IMR-90 (cell line): ENCODE results near the gene ZBTB46. TPM values are rescaled to one million over a fixed set of nuclear protein-coding genes. Genes with fewer than 3 reads are reported as not detected.

ENCODE experiments used
- ATAC-seq: fragments of 200-7000 bp; cut with Tn5 transposase; 2 replicates; pipeline ENCODE4 v1.9.1; 2020; ENCODE audit warnings: low read depth, mild to moderate bottlenecking, moderate library complexity
- BruUV-seq: library from RNA; stranded (reverse); fragments of 400-500 nt; replicated peaks from 2 replicates; lab custom pipeline; 2021; lab: Mats Ljungman, UMichigan
- CTCF ChIA-PET: fragments of 300-600 bp; formaldehyde crosslinking; extraction: SDS; loops from one replicate; lab custom pipeline; 2021; ENCODE audit warnings: antibody characterized with exemption; lab: Yijun Ruan, JAX
- POLR2A ChIA-PET: fragments of 300-600 bp; sonication (Branson Sonifier 250); formaldehyde crosslinking; loops from one replicate; lab custom pipeline; 2022; ENCODE audit warnings: antibody characterized with exemption; ENCODE audit not compliant: unreplicated experiment; lab: Charles Lee
- DNase-seq: peaks from one replicate; pipeline ENCODE4 v3.0.0; 2013
- H2AFZ ChIP-seq: replicated peaks from 2 replicates; pipeline ENCODE3; 2013; ENCODE audit warnings: low read length, mild to moderate bottlenecking; ENCODE audit not compliant: poor library complexity
- H2AK5ac ChIP-seq: 2 replicates; pipeline ENCODE4 v1.6.1; 2013; ENCODE audit warnings: low read depth, low read length, inconsistent platforms
- H2AK9ac ChIP-seq: replicated peaks from 2 replicates; pipeline ENCODE3; 2013; ENCODE audit warnings: mild to moderate bottlenecking, low read depth, low read length, moderate library complexity; ENCODE audit not compliant: poor library complexity
- H2BK120ac ChIP-seq: 2 replicates; pipeline ENCODE4 v1.6.1; 2013; ENCODE audit warnings: low read depth, low read length, inconsistent platforms
- H2BK15ac ChIP-seq: 3 replicates; pipeline ENCODE4 v1.6.1; 2013; ENCODE audit warnings: low read depth, low read length, inconsistent platforms
- H2BK20ac ChIP-seq: 2 replicates; pipeline ENCODE4 v1.6.1; 2013; ENCODE audit warnings: low read depth, mild to moderate bottlenecking, inconsistent platforms, low read length, moderate library complexity
- H2BK5ac ChIP-seq: 2 replicates; pipeline ENCODE4 v1.6.1; 2013; ENCODE audit warnings: mild to moderate bottlenecking, low read depth, low read length, inconsistent platforms; ENCODE audit not compliant: poor library complexity, severe bottlenecking
- H3K14ac ChIP-seq: replicated peaks from 2 replicates; pipeline ENCODE4 v1.6.1; 2013; ENCODE audit warnings: low read depth, low read length, inconsistent platforms
- H3K18ac ChIP-seq: 2 replicates; pipeline ENCODE4 v1.6.1; 2013; ENCODE audit warnings: low read depth, low read length, control low read depth
- H3K23ac ChIP-seq: 2 replicates; pipeline ENCODE4 v1.6.1; 2013; ENCODE audit warnings: low read depth, low read length, inconsistent platforms
- H3K27ac ChIP-seq: 2 replicates; pipeline ENCODE4 v1.5.1; 2013; ENCODE audit warnings: mild to moderate bottlenecking, control low read depth, low read length; ENCODE audit not compliant: insufficient read depth
- H3K27me3 ChIP-seq: 2 replicates; pipeline ENCODE4 v1.6.1; 2013; ENCODE audit warnings: low read length; ENCODE audit not compliant: control insufficient read depth, insufficient read depth
- H3K36me3 ChIP-seq: 2 replicates; pipeline ENCODE4 v1.6.1; 2013; ENCODE audit warnings: low read length, mixed read lengths; ENCODE audit not compliant: control insufficient read depth, insufficient read depth
- H3K4ac ChIP-seq: 2 replicates; pipeline ENCODE4 v1.6.1; 2013; ENCODE audit warnings: low read depth, low read length, inconsistent platforms
- H3K4me1 ChIP-seq: 2 replicates; pipeline ENCODE4 v1.6.1; 2013; ENCODE audit warnings: low read length, mixed read lengths; ENCODE audit not compliant: control insufficient read depth, insufficient read depth
- H3K4me2 ChIP-seq: 2 replicates; pipeline ENCODE4 v1.6.1; 2013; ENCODE audit warnings: low read depth, mild to moderate bottlenecking, control low read depth, low read length, moderate library complexity
- H3K4me3 ChIP-seq: 2 replicates; pipeline ENCODE4 v1.5.1; 2013; ENCODE audit warnings: low read depth, mild to moderate bottlenecking, control low read depth, low read length, moderate library complexity; ENCODE audit not compliant: insufficient read depth
- H3K56ac ChIP-seq: 2 replicates; pipeline ENCODE4 v1.6.1; 2013; ENCODE audit warnings: low read length, inconsistent platforms; ENCODE audit not compliant: insufficient read depth; ENCODE audit errors: extremely low read depth
- H3K79me1 ChIP-seq, 2 experiments: 2 replicates each; pipeline ENCODE4 v1.6.1; 2013; ENCODE audit warnings: low read length in 2 of 2, inconsistent platforms in 1 of 2, low read depth in 1 of 2
- H3K9ac ChIP-seq: 2 replicates; pipeline ENCODE4 v1.6.1; 2013; ENCODE audit warnings: low read depth, low read length, control low read depth
- H3K9me1 ChIP-seq: 2 replicates; pipeline ENCODE4 v1.6.1; 2013; ENCODE audit warnings: low read length, inconsistent platforms; ENCODE audit not compliant: insufficient read depth
- H3K9me3 ChIP-seq: 2 replicates; pipeline ENCODE4 v1.6.1; 2013; ENCODE audit warnings: low read length; ENCODE audit not compliant: control insufficient read depth, insufficient read depth
- H4K20me1 ChIP-seq: 2 replicates; pipeline ENCODE4 v1.6.1; 2013; ENCODE audit warnings: low read length, inconsistent platforms; ENCODE audit not compliant: insufficient read depth
- H4K5ac ChIP-seq: 2 replicates; pipeline ENCODE4 v1.6.1; 2013; ENCODE audit warnings: mild to moderate bottlenecking, low read depth, low read length, control low read depth
- H4K8ac ChIP-seq, 2 experiments: 2 replicates each; pipeline ENCODE4 v1.6.1; 2013; ENCODE audit warnings: low read depth in 2 of 2, low read length in 2 of 2, control low read depth in 1 of 2, inconsistent platforms in 1 of 2
- H4K91ac ChIP-seq: 2 replicates; pipeline ENCODE4 v1.6.1; 2013; ENCODE audit warnings: low read depth, low read length, inconsistent platforms; ENCODE audit not compliant: insufficient read depth
- BHLHE40 ChIP-seq: fragments of 150-350 bp; IDR thresholded peaks from 2 replicates; pipeline ENCODE4 v1.6.1; 2016; ENCODE audit warnings: mild to moderate bottlenecking, low read depth, low read length
- CHD1 ChIP-seq: IDR thresholded peaks from 2 replicates; pipeline ENCODE4 v1.6.1; 2012; ENCODE audit warnings: low read depth, low read length, improper control_type of control experiment
- CTCF ChIP-seq: conservative IDR thresholded peaks from 2 replicates; pipeline ENCODE4 v1.5.1; 2012; ENCODE audit warnings: mild to moderate bottlenecking, low read depth, low read length, improper control_type of control experiment
- NFE2L2 ChIP-seq: fragments of 150-350 bp; IDR thresholded peaks from 2 replicates; pipeline ENCODE4 v1.6.1; 2016; ENCODE audit warnings: low read depth, mild to moderate bottlenecking, low read length
- RAD21 ChIP-seq: IDR thresholded peaks from 2 replicates; pipeline ENCODE4 v1.6.1; 2012; ENCODE audit warnings: low read length, improper control_type of control experiment
- RFX5 ChIP-seq: IDR thresholded peaks from 2 replicates; pipeline ENCODE4 v1.8.0; 2012; ENCODE audit warnings: low read depth, mild to moderate bottlenecking, low read length, moderate library complexity
- SMC3 ChIP-seq: fragments of 150-350 bp; IDR thresholded peaks from 2 replicates; pipeline ENCODE4 v1.6.1; 2016; ENCODE audit warnings: low read depth, mild to moderate bottlenecking, antibody characterized with exemption, low read length, moderate library complexity
- USF2 ChIP-seq: fragments of 150-350 bp; IDR thresholded peaks from 2 replicates; pipeline ENCODE4 v1.6.1; 2017; ENCODE audit warnings: mild to moderate bottlenecking, antibody characterized with exemption, low read length, low read depth
- WGBS, 2 experiments: methylation state at CpG; one replicate each; pipeline versions ENCODE4 v1.1.5 to v1.1.7; 2013; ENCODE audit warnings: missing lambda C conversion rate in 2 of 2; ENCODE audit not compliant: insufficient read length in 1 of 2; ENCODE audit errors: extremely low coverage in 2 of 2; 5-methylcytosine and 5-hydroxymethylcytosine counted together
- dilution Hi-C: fragments of 300-500 bp; cut with HindIII; formaldehyde crosslinking; loops from one replicate; pipeline ENCODE4 v1.14.3; 2018; ENCODE audit warnings: low sequenced_read_pairs; ENCODE audit not compliant: unreplicated experiment
- in situ Hi-C: fragments of 300-500 bp; cut with MboI; formaldehyde crosslinking; loops from 3 replicates; pipeline ENCODE4 v1.14.3; 2019; ENCODE audit warnings: low sequenced_read_pairs, inconsistent platforms, mixed read lengths
- intact Hi-C: fragments of 100-400 bp; cut with micrococcal nuclease; formaldehyde crosslinking; loops from 2 replicates; pipeline ENCODE4 v1.10.0; 2022
- polyA plus RNA-seq, 3 experiments: library from polyadenylated mRNA; depleted of rRNA; stranded (reverse); fragments of >200 nt; gene quantifications; 2 replicates each; pipeline ENCODE4 v1.2.3, GENCODE V29; 2012; ENCODE audit warnings: low replicate concordance in 1 of 3
- total RNA-seq: library from RNA; depleted of rRNA; stranded (reverse); fragments of >200 nt; gene quantifications from 2 replicates; pipeline ENCODE4 v1.2.3, GENCODE V29; 2012

The ZBTB46 gene
- total and polyA plus RNA-seq, 2 of the 4 experiments (the other 2 are of a cell fraction), result 4.2 to 14.9 TPM

- Histone ChIP-seq H3K18ac (no peak overlapping the region), H3K4ac (peak overlapping the region; percentile 97), H2BK15ac (0 out of 3 replicates have a peak overlapping the region, but pooled peaks have one; percentile 45), H3K23ac (peak overlapping the region; percentile 75; the same call in 1 of the 2 replicates), H3K56ac (0 out of 2 replicates have a peak overlapping the region, but pooled peaks have one; percentile 87), H2AFZ (no peak overlapping the region), H3K9me1 (no peaks in the 10 kb centered on the region; the same call in 1 of the 2 replicates), H3K79me1 (peaks cover 11 to 39% of the 10 kb centered on the region in 2 experiments), H2AK9ac (peak overlapping the region; percentile 94), H3K27ac (peak overlapping the region; percentile 86), H2BK120ac (peak overlapping the region; percentile 35; the same call in 1 of the 2 replicates), H4K91ac (peak overlapping the region; percentile 71), H2AK5ac (peak overlapping the region; percentile 91), H3K4me2 (peak overlapping the region; percentile 79), H4K8ac (peak overlapping the region; percentile 59 to 100; a peak in 3 of 4 replicates), H3K27me3 (no peaks in the 10 kb centered on the region), H2BK5ac (peak overlapping the region; percentile 74), H3K4me1 (peaks cover 16% of the 10 kb centered on the region), H2BK20ac (no peak overlapping the region), H3K9ac (peak overlapping the region; percentile 76), H4K20me1 (peaks cover 4% of the 10 kb centered on the region), H3K36me3 (peaks cover 10% of the 10 kb centered on the region; the same call in 1 of the 2 replicates), H3K4me3 (no peak overlapping the region; the same call in 1 of the 2 replicates), H3K14ac (peak overlapping the region; percentile 94), H3K9me3 (no peaks in the 10 kb centered on the region), H4K5ac (peak overlapping the region; percentile 82)
- in situ Hi-C loops, result loop anchor here (10.0 kb wide), 2 partner anchors 158 to 328 kb away; partner anchors contain the start of genes ARFRP1, PTK6 and ZGPAT
- WGBS, 2 experiments, result 93% methylated on average over 3 of the region's 18 CpGs; no CpG with 5 or more reads in 1 of the 2 experiments
- BruUV-seq, result no TSS peak
- DNase-seq (no peak), ATAC-seq (no peak)
- POLR2A ChIA-PET, result no interaction called here
- intact Hi-C loops, result no loop called here
- dilution Hi-C loops, result no loop called here
- CTCF ChIA-PET, result interaction anchor here (0.9 to 1.0 kb wide), 2 partner anchors 8 to 325 kb away, joined by 3 read pairs; no protein-coding TSS in a partner anchor
- no peak for TF ChIP-seq CTCF
- no peak for TF ChIP-seq USF2
- no peak for TF ChIP-seq NFE2L2
- TF ChIP-seq SMC3, result no peak
- no peak for TF ChIP-seq BHLHE40
- no peak for TF ChIP-seq RAD21
- TF ChIP-seq CHD1, result no peak
- no peak for TF ChIP-seq RFX5
These were observed 32.1 kb upstream of the ZBTB46 start for GRCh38 chr20:63863021-63863797.
